ENCODE data around the gene TMEM176B.

GRCh38 chr7:150838965-150839650 is 38.9 kb upstream of the TMEM176B start:
- TF ChIP-seq, protein P1, sequence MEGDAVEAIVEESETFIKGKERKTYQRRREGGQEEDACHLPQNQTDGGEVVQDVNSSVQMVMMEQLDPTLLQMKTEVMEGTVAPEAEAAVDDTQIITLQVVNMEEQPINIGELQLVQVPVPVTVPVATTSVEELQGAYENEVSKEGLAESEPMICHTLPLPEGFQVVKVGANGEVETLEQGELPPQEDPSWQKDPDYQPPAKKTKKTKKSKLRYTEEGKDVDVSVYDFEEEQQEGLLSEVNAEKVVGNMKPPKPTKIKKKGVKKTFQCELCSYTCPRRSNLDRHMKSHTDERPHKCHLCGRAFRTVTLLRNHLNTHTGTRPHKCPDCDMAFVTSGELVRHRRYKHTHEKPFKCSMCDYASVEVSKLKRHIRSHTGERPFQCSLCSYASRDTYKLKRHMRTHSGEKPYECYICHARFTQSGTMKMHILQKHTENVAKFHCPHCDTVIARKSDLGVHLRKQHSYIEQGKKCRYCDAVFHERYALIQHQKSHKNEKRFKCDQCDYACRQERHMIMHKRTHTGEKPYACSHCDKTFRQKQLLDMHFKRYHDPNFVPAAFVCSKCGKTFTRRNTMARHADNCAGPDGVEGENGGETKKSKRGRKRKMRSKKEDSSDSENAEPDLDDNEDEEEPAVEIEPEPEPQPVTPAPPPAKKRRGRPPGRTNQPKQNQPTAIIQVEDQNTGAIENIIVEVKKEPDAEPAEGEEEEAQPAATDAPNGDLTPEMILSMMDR (conservative IDR thresholded peaks at IDR 0.05; ENCODE audit: low read depth, low read length) = no peak
- TF ChIP-seq EZH2phosphoT487 (IDR thresholded peaks at IDR 0.05; ENCODE audit: borderline replicate concordance, low read length) = no peak
